Stimulated activated CD4-positive, alpha-beta T cell treated with anti-CD3 and anti-CD28 coated beads, Interleukin-1b, Interleukin-23, amount 100 ng/mL, for 48 hours (primary cell): ENCODE data around the gene C1orf56.
"Not testable (repeated sequence)": the region's sequence is repeated elsewhere in the genome, so short reads cannot be mapped to it uniquely, and the experiment has no call there.

Experiments used
- DNase-seq: peaks from one replicate; pipeline ENCODE4 v3.0.0-alpha.2; 2020

Gene C1orf56

DNA sequence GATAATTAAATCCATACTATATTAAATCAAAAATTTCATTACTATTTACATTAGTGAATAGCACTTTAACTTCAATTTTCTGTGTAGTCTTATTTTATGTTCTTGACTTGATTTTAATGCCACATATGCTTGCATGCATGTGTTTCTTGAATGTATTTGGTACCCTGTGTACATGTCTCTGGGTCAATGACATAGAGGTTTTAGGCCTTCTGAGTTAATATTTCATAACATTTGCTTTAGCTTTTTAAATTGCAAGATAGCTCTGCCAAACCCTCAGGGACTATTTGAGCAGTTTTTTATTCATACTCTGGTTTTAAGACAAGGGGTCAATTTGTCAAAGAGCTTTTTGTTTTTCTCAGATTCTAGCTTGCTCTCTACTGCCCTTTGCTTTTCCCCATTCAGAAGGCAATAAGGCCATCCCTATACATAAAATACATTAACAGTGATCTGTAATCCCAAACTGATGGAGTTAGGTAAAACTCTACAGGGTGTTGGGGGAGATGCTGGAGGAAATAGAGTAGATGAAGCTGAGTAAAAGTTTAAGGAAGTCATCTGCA, 17.6 kb downstream of the C1orf56 start:
- DNase-seq = no peak

DNA sequence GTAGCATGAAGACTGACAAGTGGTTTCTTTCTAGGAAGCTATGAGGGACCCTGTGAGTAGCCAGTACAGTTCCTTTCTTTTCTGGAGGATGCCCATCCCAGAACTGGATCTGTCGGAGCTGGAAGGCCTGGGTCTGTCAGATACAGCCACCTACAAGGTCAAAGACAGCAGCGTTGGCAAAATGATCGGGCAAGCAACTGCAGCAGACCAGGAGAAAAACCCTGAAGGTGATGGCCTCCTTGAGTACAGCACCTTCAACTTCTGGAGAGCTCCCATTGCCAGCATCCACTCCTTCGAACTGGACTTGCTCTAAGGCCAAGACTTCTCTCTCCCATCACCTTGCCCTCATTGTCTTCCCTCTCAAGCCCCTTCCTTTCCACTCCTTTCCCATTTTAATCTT, 19.6 kb downstream of the C1orf56 start:
- DNase-seq = no peak

DNA sequence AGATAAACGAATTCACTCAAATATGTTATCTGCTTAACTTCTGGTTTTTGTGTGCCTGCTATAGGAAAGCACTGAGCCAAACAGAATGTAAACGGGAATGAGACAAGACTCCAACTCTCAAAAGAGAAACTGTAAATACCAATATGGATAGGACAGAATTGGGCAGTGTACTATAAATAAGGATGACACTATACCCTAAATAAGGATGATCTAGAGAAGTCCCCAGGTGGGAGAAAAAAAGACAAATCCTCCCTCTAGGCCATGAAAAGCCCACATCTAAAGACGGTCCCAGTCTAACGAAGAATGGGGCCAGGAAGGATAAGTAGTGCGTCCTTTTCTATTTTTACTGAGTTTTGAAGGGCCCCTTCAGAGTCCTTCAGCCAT, 21.5 kb downstream of the C1orf56 start:
- no peak for DNase-seq

DNA sequence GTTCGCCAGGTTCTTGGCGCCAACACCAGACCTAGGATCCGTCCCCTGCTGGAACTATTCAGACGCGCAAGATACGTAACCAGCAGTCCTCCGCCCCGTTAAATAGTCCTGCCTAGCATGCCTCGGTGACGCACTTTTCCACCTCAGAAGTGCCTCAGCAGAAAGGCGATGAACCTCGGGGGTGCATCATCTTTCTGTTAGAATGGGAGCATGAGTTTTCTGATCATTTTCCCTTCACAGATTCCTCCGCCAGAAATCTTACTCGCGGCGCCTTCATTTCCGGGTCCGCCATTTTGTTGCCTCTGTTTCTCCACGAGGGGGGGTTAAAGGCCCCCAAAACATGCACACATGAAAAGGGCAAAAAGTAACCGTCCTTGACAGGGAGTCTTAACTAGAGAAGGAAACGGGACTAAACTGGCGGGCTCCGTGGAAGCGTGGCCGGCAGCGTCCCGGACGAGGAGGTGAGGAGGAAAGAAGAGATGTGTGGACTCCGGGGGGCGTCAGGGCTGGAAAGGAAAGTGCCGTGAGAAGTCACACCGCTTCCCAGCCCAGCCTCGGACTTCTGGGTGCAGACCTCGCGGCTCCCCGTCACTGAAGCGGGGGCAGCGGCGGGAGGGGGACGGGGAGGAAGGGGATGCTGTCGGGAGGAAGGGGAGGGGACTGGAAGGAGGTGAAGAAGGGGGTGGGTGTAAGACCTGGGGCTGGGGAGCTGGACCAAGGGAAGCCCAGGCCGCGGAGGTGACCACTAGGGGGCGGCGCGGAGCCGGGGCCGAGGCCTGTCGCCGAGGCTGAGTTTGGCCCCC, 23.1 kb downstream of the C1orf56 start, which contains the start of gene GABPB2:
GABPB2 (plus strand) TSS at position 288 of the 803 bp plus-strand sequence. CDS start 17,429 bp downstream, outside the sequence.
- peak; percentile 90 for DNase-seq

DNA sequence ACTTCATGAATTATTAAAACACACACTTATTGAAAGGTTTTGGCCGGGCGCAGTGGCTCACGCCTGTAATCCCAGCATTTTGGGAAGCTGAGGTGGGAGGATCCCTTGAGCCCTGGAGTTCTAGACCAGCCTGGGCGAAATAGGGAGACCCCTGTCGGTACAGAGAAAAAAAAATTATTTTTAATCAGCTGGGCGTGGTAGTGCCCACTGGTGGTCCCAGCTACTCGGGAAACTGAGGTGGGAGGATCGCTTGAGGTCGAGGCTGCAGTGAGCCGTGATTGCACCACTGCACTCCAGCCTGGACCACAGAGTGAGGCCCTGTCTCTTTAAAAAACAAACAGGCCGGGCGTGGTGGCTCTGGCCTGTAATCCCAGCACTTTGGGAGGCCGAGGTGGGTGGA, 24.7 kb downstream of the C1orf56 start:
- no peak for DNase-seq

DNA sequence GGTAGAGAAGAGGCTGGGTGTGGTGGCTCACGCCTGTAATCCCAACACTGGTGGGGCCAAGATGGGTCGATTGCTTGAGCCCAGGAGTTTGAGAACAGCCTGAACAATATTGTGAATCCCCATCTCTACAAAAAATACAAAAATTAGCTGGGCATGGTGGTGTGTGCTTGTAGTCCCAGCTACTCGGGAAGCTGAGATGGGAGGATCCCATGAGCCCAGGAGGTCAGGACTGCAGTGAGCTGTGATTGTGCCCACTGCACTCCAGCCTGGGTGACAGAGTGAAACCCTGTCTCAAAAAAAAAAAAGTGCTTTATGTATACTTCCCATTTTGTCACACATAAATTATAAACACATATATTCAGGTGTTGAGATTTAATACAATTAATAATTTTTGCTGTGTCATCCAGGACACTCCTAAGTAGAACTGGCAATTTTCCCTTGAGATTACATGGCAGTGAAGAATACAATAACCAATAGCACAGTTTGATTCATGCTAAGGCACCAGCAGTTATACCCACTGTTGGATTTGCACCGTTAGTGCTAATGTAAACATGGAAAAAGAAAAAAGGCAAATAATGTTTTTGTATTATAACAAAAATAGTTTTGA, 38.5 kb downstream of the C1orf56 start:
- DNase-seq = no peak

DNA sequence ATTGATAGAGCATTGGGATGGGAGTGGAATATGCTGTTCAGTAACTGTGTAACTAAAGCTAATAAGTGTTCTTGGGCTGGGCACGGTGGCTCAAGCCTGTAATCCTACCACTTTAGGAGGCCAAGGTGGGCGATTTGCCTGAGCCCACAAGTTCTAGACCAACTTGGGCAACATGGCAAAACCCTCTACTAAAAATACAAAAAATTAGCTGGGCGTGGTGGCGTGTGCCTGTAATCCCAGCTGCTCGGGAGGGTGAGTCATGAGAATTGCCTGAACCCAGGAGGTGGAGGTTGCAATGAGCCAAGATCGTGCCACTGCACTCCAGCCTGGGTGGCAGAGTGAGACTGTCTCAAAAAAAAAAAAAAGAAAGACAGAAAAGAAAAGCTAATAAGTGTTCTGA, 49.9 kb downstream of the C1orf56 start:
- DNase-seq = not testable (repeated sequence)

DNA sequence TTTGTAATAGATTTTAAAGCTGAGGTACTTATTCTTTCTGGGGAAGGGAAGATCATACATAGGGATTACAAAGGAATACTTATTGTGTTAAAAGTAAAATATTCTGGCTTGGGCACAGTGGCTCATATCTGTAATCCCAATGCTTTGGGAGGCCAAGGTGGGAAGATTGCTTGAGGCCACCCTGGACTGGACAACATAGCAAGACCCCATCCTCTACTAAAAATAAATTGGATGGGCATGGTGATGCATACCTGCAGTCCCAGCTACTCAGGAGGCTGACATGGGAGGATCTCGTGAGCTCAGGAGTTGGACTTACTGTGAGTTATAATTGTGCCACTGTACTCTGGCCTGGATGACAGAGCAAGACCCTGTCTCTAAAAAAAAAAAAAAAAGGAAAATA, 50.6 kb downstream of the C1orf56 start:
- no peak for DNase-seq
